GM23338 (cell line): ENCODE results near the gene QRFP. TPM values are rescaled to one million over a fixed set of nuclear protein-coding genes. Genes with fewer than 3 reads are reported as not detected.

Experiments used
- ATAC-seq: fragments of 200-7000 bp; cut with Tn5 transposase; 3 replicates; pipeline ENCODE4 v1.9.1; 2020
- DNase-seq: peaks from one replicate; pipeline ENCODE4 v3.0.0-alpha.2; 2015; ENCODE audit warnings: low spot score
- H2AFZ ChIP-seq: fragments of 200-600 bp; sonication (generic); 2 replicates; pipeline ENCODE4 v1.8.0; 2016; ENCODE audit warnings: antibody characterized with exemption, mild to moderate bottlenecking, moderate library complexity
- H3F3A ChIP-seq: fragments of 200-600 bp; sonication (generic); replicated peaks from 2 replicates; pipeline ENCODE4 v1.8.0; 2017; ENCODE audit warnings: antibody characterized with exemption, mixed run types, low read depth
- H3K27ac ChIP-seq: fragments of 200-600 bp; sonication (generic); 2 replicates; pipeline ENCODE4 v1.6.1; 2016; ENCODE audit warnings: low read depth
- H3K27me3 ChIP-seq: fragments of 200-600 bp; sonication (generic); 2 replicates; pipeline ENCODE4 v1.8.0; 2016; ENCODE audit warnings: mild to moderate bottlenecking, mixed run types, moderate library complexity; ENCODE audit not compliant: insufficient read depth
- H3K36me3 ChIP-seq: fragments of 200-600 bp; sonication (generic); 2 replicates; pipeline ENCODE4 v1.8.0; 2016; ENCODE audit warnings: mild to moderate bottlenecking; ENCODE audit not compliant: insufficient read depth
- H3K4me1 ChIP-seq: fragments of 200-600 bp; sonication (generic); 2 replicates; pipeline ENCODE4 v1.8.0; 2016; ENCODE audit warnings: mild to moderate bottlenecking, moderate library complexity; ENCODE audit not compliant: insufficient read depth
- H3K4me2 ChIP-seq: fragments of 200-600 bp; sonication (generic); 2 replicates; pipeline ENCODE4 v1.7.1; 2017; ENCODE audit warnings: mixed run types
- H3K4me3 ChIP-seq: fragments of 200-600 bp; sonication (generic); 2 replicates; pipeline ENCODE4 v1.6.1; 2016; ENCODE audit warnings: mixed run types
- H3K79me2 ChIP-seq: fragments of 200-600 bp; sonication (generic); replicated peaks from 2 replicates; pipeline ENCODE4 v1.8.0; 2017; ENCODE audit warnings: mild to moderate bottlenecking; ENCODE audit not compliant: insufficient read depth
- H3K9me2 ChIP-seq: fragments of 200-600 bp; sonication (generic); 2 replicates; pipeline ENCODE4 v1.8.0; 2017; ENCODE audit not compliant: insufficient read depth
- H4K20me1 ChIP-seq: fragments of 200-600 bp; sonication (generic); replicated peaks from 2 replicates; pipeline ENCODE4 v1.8.0; 2017; ENCODE audit warnings: mild to moderate bottlenecking; ENCODE audit not compliant: insufficient read depth
- H3K27ac Mint-ChIP-seq: 2 replicates; pipeline ENCODE4 v1.8.0; 2020; ENCODE audit warnings: inconsistent platforms, mild to moderate bottlenecking, moderate library complexity, mixed read lengths
- H3K27me3 Mint-ChIP-seq: 3 replicates; pipeline ENCODE4 v1.8.0; 2022; ENCODE audit warnings: low read depth, mild to moderate bottlenecking, moderate library complexity, mixed read lengths, inconsistent platforms; ENCODE audit not compliant: insufficient read depth, poor library complexity
- H3K36me3 Mint-ChIP-seq: 3 replicates; pipeline ENCODE4 v1.8.0; 2021; ENCODE audit warnings: low read depth, mild to moderate bottlenecking, inconsistent platforms, moderate library complexity, mixed read lengths
- H3K4me1 Mint-ChIP-seq: 3 replicates; pipeline ENCODE4 v1.8.0; 2020; ENCODE audit warnings: mild to moderate bottlenecking, inconsistent platforms, mixed read lengths
- H3K4me3 Mint-ChIP-seq: 3 replicates; pipeline ENCODE4 v1.8.0; 2021; ENCODE audit warnings: moderate library complexity, mild to moderate bottlenecking, inconsistent platforms, mixed read lengths
- H3K9me3 Mint-ChIP-seq: 3 replicates; pipeline ENCODE4 v1.8.0; 2020; ENCODE audit warnings: moderate library complexity, mild to moderate bottlenecking, inconsistent platforms, mixed read lengths
- POLR2AphosphoS5 ChIP-seq: IDR thresholded peaks from 2 replicates; pipeline ENCODE4 v1.6.1; 2016; ENCODE audit warnings: antibody characterized with exemption, low read depth
- polyA plus RNA-seq: library from polyadenylated mRNA; unstranded; fragments of >200 nt; fragmentation: Nextera tagmentation; extraction: Ambion mirVana; gene quantifications from 2 replicates; pipeline ENCODE4 v1.2.1, GENCODE V29; 2016
- total RNA-seq: library from RNA; depleted of rRNA; stranded (reverse); fragments of >200 nt; shearing (Covaris generic); gene quantifications from 2 replicates; pipeline ENCODE4 v1.2.3, GENCODE V29; 2014
- TF ChIP-seq, protein P1 (sequence below): IDR thresholded peaks from one replicate; pipeline ENCODE4 v1.6.1; 2018; ENCODE audit warnings: antibody characterized with exemption; ENCODE audit not compliant: unreplicated experiment
- TF ChIP-seq, protein P2 (sequence below): IDR thresholded peaks from 2 replicates; pipeline ENCODE4 v1.6.1; 2016; ENCODE audit warnings: antibody characterized with exemption
- TF ChIP-seq, protein P3 (sequence below): fragments of 250-450 bp; sonication (Bioruptor Pico); IDR thresholded peaks from 2 replicates; pipeline ENCODE4 v1.5.0; 2020; ENCODE audit warnings: mild to moderate bottlenecking, moderate library complexity

The QRFP gene
- total and polyA plus RNA-seq, 2 experiments from 2014 or later = not detected

DNA sequence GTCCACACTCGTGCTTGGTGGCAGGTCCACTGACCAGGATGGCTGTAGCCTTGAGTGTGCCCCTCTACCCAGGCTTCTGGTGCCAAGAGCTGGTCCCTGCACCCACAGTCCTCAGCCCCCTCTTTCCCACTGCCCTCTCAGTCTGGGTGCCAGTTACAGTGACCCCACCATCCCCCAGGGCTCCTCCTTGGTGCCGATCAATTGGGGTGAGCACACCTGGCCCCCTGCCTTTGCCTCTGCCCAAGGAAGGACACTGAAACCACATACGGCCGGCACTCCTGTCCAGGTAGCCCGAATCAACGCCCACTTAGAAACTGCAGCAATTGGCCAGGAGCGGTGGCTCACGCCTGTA lies 18.5 kb upstream of the QRFP start (continued):
- TF ChIP-seq, protein P1, sequence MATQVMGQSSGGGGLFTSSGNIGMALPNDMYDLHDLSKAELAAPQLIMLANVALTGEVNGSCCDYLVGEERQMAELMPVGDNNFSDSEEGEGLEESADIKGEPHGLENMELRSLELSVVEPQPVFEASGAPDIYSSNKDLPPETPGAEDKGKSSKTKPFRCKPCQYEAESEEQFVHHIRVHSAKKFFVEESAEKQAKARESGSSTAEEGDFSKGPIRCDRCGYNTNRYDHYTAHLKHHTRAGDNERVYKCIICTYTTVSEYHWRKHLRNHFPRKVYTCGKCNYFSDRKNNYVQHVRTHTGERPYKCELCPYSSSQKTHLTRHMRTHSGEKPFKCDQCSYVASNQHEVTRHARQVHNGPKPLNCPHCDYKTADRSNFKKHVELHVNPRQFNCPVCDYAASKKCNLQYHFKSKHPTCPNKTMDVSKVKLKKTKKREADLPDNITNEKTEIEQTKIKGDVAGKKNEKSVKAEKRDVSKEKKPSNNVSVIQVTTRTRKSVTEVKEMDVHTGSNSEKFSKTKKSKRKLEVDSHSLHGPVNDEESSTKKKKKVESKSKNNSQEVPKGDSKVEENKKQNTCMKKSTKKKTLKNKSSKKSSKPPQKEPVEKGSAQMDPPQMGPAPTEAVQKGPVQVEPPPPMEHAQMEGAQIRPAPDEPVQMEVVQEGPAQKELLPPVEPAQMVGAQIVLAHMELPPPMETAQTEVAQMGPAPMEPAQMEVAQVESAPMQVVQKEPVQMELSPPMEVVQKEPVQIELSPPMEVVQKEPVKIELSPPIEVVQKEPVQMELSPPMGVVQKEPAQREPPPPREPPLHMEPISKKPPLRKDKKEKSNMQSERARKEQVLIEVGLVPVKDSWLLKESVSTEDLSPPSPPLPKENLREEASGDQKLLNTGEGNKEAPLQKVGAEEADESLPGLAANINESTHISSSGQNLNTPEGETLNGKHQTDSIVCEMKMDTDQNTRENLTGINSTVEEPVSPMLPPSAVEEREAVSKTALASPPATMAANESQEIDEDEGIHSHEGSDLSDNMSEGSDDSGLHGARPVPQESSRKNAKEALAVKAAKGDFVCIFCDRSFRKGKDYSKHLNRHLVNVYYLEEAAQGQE = no peak
- TF ChIP-seq, protein P2, sequence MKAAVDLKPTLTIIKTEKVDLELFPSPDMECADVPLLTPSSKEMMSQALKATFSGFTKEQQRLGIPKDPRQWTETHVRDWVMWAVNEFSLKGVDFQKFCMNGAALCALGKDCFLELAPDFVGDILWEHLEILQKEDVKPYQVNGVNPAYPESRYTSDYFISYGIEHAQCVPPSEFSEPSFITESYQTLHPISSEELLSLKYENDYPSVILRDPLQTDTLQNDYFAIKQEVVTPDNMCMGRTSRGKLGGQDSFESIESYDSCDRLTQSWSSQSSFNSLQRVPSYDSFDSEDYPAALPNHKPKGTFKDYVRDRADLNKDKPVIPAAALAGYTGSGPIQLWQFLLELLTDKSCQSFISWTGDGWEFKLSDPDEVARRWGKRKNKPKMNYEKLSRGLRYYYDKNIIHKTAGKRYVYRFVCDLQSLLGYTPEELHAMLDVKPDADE = no peak

DNA sequence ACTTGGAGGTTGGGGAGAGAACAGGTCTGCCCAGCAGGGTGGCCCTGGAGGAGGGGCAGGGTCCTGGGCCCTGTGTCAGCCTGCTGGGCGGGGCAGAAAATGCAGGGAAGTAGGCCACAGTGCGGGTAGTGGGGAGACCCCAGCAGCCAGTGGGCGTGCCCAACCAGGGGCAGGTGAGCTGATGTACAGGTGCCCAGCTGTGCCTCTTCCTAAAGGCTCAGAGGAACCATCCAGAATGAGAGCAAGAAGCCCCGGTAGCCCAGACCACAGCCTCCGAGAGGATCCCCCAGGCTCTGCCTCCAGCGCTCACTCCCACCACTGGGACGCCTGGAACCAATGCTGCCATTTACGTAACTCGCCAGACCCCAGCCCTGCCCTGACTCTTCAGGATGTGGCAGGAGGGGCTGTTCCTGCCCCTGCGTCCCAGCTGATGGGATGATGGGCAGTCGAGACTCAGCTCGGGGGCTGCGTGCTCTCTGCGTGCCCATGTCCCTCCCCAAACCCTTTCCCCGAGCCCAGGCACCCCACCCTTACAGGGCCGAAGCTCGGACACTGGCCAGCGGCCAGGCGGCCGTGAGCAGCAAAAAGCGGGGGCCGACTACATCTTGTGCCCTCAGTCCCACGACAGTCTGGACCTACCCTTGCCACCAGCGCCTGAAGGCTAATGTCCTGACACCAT lies 17.9 kb upstream of the QRFP start:
- H3K4me1 ChIP-seq = no peaks in the 10 kb centered on the region
- H3K27me3 ChIP-seq = no peaks in the 10 kb centered on the region
- no peaks in the 10 kb centered on the region for H3F3A ChIP-seq
- H4K20me1 ChIP-seq = no peaks in the 10 kb centered on the region
- Mint-ChIP-seq H3K27me3 (peaks cover 11% of the 10 kb centered on the region), H3K4me3 (no peak overlapping the region), H3K4me1 (peaks cover 14% of the 10 kb centered on the region), H3K36me3 (no peaks in the 10 kb centered on the region), H3K27ac (no peak overlapping the region), H3K9me3 (no peaks in the 10 kb centered on the region)
- DNase-seq = no peak
- TF ChIP-seq, protein P3, sequence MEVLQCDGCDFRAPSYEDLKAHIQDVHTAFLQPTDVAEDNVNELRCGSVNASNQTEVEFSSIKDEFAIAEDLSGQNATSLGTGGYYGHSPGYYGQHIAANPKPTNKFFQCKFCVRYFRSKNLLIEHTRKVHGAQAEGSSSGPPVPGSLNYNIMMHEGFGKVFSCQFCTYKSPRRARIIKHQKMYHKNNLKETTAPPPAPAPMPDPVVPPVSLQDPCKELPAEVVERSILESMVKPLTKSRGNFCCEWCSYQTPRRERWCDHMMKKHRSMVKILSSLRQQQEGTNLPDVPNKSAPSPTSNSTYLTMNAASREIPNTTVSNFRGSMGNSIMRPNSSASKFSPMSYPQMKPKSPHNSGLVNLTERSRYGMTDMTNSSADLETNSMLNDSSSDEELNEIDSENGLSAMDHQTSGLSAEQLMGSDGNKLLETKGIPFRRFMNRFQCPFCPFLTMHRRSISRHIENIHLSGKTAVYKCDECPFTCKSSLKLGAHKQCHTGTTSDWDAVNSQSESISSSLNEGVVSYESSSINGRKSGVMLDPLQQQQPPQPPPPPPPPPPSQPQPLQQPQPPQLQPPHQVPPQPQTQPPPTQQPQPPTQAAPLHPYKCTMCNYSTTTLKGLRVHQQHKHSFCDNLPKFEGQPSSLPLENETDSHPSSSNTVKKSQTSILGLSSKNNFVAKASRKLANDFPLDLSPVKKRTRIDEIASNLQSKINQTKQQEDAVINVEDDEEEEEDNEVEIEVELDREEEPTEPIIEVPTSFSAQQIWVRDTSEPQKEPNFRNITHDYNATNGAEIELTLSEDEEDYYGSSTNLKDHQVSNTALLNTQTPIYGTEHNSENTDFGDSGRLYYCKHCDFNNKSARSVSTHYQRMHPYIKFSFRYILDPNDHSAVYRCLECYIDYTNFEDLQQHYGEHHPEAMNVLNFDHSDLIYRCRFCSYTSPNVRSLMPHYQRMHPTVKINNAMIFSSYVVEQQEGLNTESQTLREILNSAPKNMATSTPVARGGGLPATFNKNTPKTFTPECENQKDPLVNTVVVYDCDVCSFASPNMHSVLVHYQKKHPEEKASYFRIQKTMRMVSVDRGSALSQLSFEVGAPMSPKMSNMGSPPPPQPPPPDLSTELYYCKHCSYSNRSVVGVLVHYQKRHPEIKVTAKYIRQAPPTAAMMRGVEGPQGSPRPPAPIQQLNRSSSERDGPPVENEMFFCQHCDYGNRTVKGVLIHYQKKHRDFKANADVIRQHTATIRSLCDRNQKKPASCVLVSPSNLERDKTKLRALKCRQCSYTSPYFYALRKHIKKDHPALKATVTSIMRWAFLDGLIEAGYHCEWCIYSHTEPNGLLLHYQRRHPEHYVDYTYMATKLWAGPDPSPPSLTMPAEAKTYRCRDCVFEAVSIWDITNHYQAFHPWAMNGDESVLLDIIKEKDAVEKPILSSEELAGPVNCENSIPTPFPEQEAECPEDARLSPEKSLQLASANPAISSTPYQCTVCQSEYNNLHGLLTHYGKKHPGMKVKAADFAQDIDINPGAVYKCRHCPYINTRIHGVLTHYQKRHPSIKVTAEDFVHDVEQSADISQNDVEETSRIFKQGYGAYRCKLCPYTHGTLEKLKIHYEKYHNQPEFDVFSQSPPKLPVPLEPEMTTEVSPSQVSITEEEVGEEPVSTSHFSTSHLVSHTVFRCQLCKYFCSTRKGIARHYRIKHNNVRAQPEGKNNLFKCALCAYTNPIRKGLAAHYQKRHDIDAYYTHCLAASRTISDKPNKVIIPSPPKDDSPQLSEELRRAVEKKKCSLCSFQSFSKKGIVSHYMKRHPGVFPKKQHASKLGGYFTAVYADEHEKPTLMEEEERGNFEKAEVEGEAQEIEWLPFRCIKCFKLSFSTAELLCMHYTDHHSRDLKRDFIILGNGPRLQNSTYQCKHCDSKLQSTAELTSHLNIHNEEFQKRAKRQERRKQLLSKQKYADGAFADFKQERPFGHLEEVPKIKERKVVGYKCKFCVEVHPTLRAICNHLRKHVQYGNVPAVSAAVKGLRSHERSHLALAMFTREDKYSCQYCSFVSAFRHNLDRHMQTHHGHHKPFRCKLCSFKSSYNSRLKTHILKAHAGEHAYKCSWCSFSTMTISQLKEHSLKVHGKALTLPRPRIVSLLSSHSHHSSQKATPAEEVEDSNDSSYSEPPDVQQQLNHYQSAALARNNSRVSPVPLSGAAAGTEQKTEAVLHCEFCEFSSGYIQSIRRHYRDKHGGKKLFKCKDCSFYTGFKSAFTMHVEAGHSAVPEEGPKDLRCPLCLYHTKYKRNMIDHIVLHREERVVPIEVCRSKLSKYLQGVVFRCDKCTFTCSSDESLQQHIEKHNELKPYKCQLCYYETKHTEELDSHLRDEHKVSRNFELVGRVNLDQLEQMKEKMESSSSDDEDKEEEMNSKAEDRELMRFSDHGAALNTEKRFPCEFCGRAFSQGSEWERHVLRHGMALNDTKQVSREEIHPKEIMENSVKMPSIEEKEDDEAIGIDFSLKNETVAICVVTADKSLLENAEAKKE (CRISPR knock-in tag) = no peak
- TF ChIP-seq POLR2AphosphoS5 = no peak
- no peaks in the 10 kb centered on the region for H3K36me3 ChIP-seq
- H3K4me3 ChIP-seq = no peak overlapping the region
- no peak overlapping the region for H2AFZ ChIP-seq
- H3K4me2 ChIP-seq = no peak overlapping the region
- no peak overlapping the region for H3K27ac ChIP-seq
- ATAC-seq = peak; percentile 67
- no peaks in the 10 kb centered on the region for H3K79me2 ChIP-seq
- no peaks in the 10 kb centered on the region for H3K9me2 ChIP-seq
